Measurements from ENCODE around the gene DDX41.
"Not testable (repeated sequence)": the region's sequence is repeated elsewhere in the genome, so short reads cannot be mapped to it uniquely, and the experiment has no call there.

The DDX41 gene

GRCh38 chr5:177537389-177538361, 20.9 kb upstream of the DDX41 start:
- H3K4me3 ChIP-seq (ENCODE audit: control insufficient read depth, low read depth, low read length) = no peak overlapping the region
- DNase-seq (ENCODE audit: low read depth) = peak; percentile 84
- TF ChIP-seq, protein P1, sequence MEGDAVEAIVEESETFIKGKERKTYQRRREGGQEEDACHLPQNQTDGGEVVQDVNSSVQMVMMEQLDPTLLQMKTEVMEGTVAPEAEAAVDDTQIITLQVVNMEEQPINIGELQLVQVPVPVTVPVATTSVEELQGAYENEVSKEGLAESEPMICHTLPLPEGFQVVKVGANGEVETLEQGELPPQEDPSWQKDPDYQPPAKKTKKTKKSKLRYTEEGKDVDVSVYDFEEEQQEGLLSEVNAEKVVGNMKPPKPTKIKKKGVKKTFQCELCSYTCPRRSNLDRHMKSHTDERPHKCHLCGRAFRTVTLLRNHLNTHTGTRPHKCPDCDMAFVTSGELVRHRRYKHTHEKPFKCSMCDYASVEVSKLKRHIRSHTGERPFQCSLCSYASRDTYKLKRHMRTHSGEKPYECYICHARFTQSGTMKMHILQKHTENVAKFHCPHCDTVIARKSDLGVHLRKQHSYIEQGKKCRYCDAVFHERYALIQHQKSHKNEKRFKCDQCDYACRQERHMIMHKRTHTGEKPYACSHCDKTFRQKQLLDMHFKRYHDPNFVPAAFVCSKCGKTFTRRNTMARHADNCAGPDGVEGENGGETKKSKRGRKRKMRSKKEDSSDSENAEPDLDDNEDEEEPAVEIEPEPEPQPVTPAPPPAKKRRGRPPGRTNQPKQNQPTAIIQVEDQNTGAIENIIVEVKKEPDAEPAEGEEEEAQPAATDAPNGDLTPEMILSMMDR (conservative IDR thresholded peaks at IDR 0.05; ENCODE audit: control insufficient read depth, insufficient read depth, low read depth, low read length) = no peak

- TF ChIP-seq, protein P1 (conservative IDR thresholded peaks at IDR 0.05; ENCODE audit: control insufficient read depth, insufficient read depth, low read depth, low read length) = no peak
- no peak for DNase-seq (ENCODE audit: low read depth)
- no peak overlapping the region for H3K4me3 ChIP-seq (ENCODE audit: control insufficient read depth, low read depth, low read length)
Measured at GRCh38 chr5:177536386-177536785, 19.6 kb upstream of the DDX41 start.

- TF ChIP-seq, protein P1 (conservative IDR thresholded peaks at IDR 0.05; ENCODE audit: control insufficient read depth, insufficient read depth, low read depth, low read length) = no peak
- no peak overlapping the region for H3K4me3 ChIP-seq (ENCODE audit: control insufficient read depth, low read depth, low read length)
- no peak for DNase-seq (ENCODE audit: low read depth)
Measured at GRCh38 chr5:177535125-177535524, 18.4 kb upstream of the DDX41 start.

- not testable (repeated sequence) for DNase-seq (ENCODE audit: low read depth); H3K4me3 ChIP-seq (ENCODE audit: control insufficient read depth, low read depth, low read length)
Measured at GRCh38 chr5:177534433-177534832, 17.7 kb upstream of the DDX41 start.

DNA sequence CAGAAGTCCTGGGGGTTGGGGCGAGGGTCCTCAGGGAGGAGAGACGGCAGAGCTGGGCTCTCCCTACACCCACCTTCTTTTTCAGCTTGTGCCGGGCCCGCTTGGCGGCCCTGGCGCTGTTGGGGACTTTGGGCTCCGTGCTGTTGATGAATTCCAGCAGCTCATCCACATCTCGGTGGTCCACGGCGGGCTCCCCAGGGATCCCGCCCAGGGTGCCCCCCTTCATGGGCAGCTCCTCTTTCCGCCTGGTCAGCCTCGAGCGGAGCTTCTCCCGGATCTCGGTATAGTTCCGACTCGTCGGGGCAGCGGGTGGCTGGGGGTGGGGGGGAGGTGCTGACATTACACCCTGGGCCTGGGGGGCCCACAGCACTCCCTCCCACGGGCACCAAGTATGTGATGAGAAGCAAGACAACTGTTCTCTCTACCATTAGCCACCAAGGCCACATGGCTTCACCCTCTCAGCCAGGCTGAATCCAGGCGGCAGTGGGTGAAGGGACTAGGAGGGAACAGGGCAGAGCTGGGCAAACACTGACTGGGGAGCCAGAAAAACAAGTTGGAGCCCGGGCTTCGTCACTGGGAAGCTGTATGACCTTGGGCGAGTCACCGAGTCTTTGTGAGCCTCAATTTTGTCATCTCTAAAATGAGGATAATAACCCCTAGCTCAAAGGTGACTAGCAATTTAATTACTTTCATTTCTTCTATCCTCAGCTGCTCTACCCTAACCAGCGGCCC, 14.6 kb upstream of the DDX41 start:
- no peak for DNase-seq (ENCODE audit: low read depth)
- TF ChIP-seq, protein P1 (conservative IDR thresholded peaks at IDR 0.05; ENCODE audit: control insufficient read depth, insufficient read depth, low read depth, low read length) = no peak
- H3K4me3 ChIP-seq (ENCODE audit: control insufficient read depth, low read depth, low read length) = no peak overlapping the region

DNA sequence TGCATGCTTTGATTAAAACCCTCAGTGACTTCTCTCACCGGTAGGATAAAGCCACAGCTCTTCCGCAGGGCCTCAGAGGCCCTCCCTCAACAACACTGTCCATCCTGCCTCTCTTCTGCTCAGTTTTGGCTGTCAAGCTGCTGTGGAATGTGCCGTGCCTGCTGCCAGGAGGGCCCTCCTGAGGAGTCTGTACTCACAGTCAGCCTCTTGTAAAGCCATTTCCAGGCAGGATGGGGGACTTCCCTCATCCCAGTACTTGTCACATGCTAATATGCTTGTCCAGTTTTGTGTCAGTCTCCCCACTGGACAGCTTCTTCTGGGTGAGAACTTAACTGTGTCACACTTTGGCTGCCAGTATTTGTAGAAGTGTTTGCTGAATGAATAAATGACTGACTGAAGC, 13.9 kb upstream of the DDX41 start:
- no peak for DNase-seq (ENCODE audit: low read depth)
- H3K4me3 ChIP-seq (ENCODE audit: control insufficient read depth, low read depth, low read length) = no peak overlapping the region
- TF ChIP-seq, protein P1 (conservative IDR thresholded peaks at IDR 0.05; ENCODE audit: control insufficient read depth, insufficient read depth, low read depth, low read length) = no peak
